ELF-1 (cell line): ENCODE measurements around the gene LHX1.

Experiments used
- DNase-seq: peaks from one replicate; pipeline ENCODE4 v3.0.0-alpha.2; 2016; ENCODE audit warnings: low read depth, low spot score

Gene LHX1

GRCh38 chr17:36972186-36972700 lies 35.0 kb downstream of the LHX1 start:
- DNase-seq = no peak

GRCh38 chr17:36972905-36973304 lies 35.6 kb downstream of the LHX1 start:
- no peak for DNase-seq

GRCh38 chr17:36975922-36976515 lies 38.7 kb downstream of the LHX1 start:
- DNase-seq = no peak

GRCh38 chr17:36977066-36977465 lies 39.8 kb downstream of the LHX1 start:
- no peak for DNase-seq

GRCh38 chr17:36977568-36977967 lies 40.3 kb downstream of the LHX1 start:
- DNase-seq = no peak

GRCh38 chr17:36978810-36979564 lies 41.7 kb downstream of the LHX1 start:
- no peak for DNase-seq

- DNase-seq = no peak
These were observed 42.3 kb downstream of the LHX1 start for GRCh38 chr17:36979565-36979941.

GRCh38 chr17:36980280-36980761 lies 43.0 kb downstream of the LHX1 start:
- DNase-seq = no peak

GRCh38 chr17:36983618-36984017 lies 46.3 kb downstream of the LHX1 start:
- DNase-seq = no peak

- no peak for DNase-seq
These were observed 51.9 kb downstream of the LHX1 start for GRCh38 chr17:36989173-36989572.

- DNase-seq = no peak
These were observed 55.4 kb downstream of the LHX1 start for GRCh38 chr17:36992701-36993100.

GRCh38 chr17:36993227-36993626 lies 56.0 kb downstream of the LHX1 start:
- DNase-seq = no peak
